ENCODE measurements around the gene CENPP. TPM values are rescaled to one million over a fixed set of nuclear protein-coding genes. Genes with fewer than 3 reads are reported as not detected.
"Not testable (repeated sequence)": the region's sequence is repeated elsewhere in the genome, so short reads cannot be mapped to it uniquely, and the experiment has no call there.

CENPP gene
- total RNA-seq, 1 donor from 2014 or later, result 5.4 TPM

GRCh38 chr9:92619601-92620300 is 294.0 kb downstream of the CENPP start:
- H3K4me3 ChIP-seq, result no peak overlapping the region
- no peak for TF ChIP-seq CTCF (IDR thresholded peaks at IDR 0.05; ENCODE audit: borderline replicate concordance)
- peak overlapping the region; percentile 55 for H3K27ac ChIP-seq (replicated peaks)
- intact Hi-C loops (cut with micrococcal nuclease), result no loop called here
- no peaks in the 10 kb centered on the region for H3K27me3 ChIP-seq (ENCODE audit: low read depth)
- H3K4me1 ChIP-seq, result peaks cover 22% of the 10 kb centered on the region
- DNase-seq, result no peak
- no peaks in the 10 kb centered on the region for H3K9me3 ChIP-seq (replicated peaks)
- H3K36me3 ChIP-seq, result peaks cover 64% of the 10 kb centered on the region

GRCh38 chr9:92620845-92621244 is 295.1 kb downstream of the CENPP start:
- TF ChIP-seq CTCF (IDR thresholded peaks at IDR 0.05; ENCODE audit: borderline replicate concordance), result no peak
- H3K36me3 ChIP-seq, result peaks cover 64% of the 10 kb centered on the region
- H3K27ac ChIP-seq (replicated peaks), result peak overlapping the region; percentile 55
- DNase-seq, result no peak
- peaks cover 22% of the 10 kb centered on the region for H3K4me1 ChIP-seq
- no peaks in the 10 kb centered on the region for H3K27me3 ChIP-seq (ENCODE audit: low read depth)
- intact Hi-C loops (cut with micrococcal nuclease), result no loop called here
- no peak overlapping the region for H3K4me3 ChIP-seq
- H3K9me3 ChIP-seq (replicated peaks), result no peaks in the 10 kb centered on the region

- H3K4me1 ChIP-seq; intact Hi-C loops (cut with micrococcal nuclease); DNase-seq; H3K27ac ChIP-seq (replicated peaks); H3K9me3 ChIP-seq (replicated peaks); H3K27me3 ChIP-seq (ENCODE audit: low read depth); H3K4me3 ChIP-seq: not testable (repeated sequence)
- peaks cover 50% of the 10 kb centered on the region for H3K36me3 ChIP-seq
These were observed 298.2 kb downstream of the CENPP start for GRCh38 chr9:92623936-92624335.

GRCh38 chr9:92626484-92626883 is 300.7 kb downstream of the CENPP start:
- Histone ChIP-seq H3K9me3 (replicated peaks) (peaks cover 6% of the 10 kb centered on the region), H3K4me1 (no peaks in the 10 kb centered on the region), H3K36me3 (peaks cover 61% of the 10 kb centered on the region), H3K27ac (replicated peaks) (no peak overlapping the region), H3K27me3 (ENCODE audit: low read depth) (no peaks in the 10 kb centered on the region), H3K4me3 (no peak overlapping the region)
- TF ChIP-seq CTCF (IDR thresholded peaks at IDR 0.05; ENCODE audit: borderline replicate concordance), result no peak
- no peak for DNase-seq
- intact Hi-C loops (cut with micrococcal nuclease), result no loop called here

- intact Hi-C loops (cut with micrococcal nuclease), result no loop called here
- TF ChIP-seq CTCF (IDR thresholded peaks at IDR 0.05; ENCODE audit: borderline replicate concordance), result no peak
- Histone ChIP-seq H3K27me3 (ENCODE audit: low read depth) (no peaks in the 10 kb centered on the region), H3K9me3 (replicated peaks) (peaks cover 6% of the 10 kb centered on the region), H3K27ac (replicated peaks) (no peak overlapping the region), H3K36me3 (peaks cover 72% of the 10 kb centered on the region), H3K4me3 (no peak overlapping the region), H3K4me1 (peaks cover 3% of the 10 kb centered on the region)
- DNase-seq, result no peak
These were observed 301.9 kb downstream of the CENPP start for GRCh38 chr9:92627651-92628050.

Data from left ventricle myocardium inferior (tissue), 1 donor.